HG03139 (cell line): ENCODE measurements around the gene TYSND1.
"Not testable (repeated sequence)": the region's sequence is repeated elsewhere in the genome, so short reads cannot be mapped to it uniquely, and the experiment has no call there.

Experiments used
- ATAC-seq: cut with Tn5 transposase; IDR thresholded peaks from one replicate; pipeline ENCODE4 v1.9.1; 2021; ENCODE audit not compliant: unreplicated experiment

Gene TYSND1, protein sequence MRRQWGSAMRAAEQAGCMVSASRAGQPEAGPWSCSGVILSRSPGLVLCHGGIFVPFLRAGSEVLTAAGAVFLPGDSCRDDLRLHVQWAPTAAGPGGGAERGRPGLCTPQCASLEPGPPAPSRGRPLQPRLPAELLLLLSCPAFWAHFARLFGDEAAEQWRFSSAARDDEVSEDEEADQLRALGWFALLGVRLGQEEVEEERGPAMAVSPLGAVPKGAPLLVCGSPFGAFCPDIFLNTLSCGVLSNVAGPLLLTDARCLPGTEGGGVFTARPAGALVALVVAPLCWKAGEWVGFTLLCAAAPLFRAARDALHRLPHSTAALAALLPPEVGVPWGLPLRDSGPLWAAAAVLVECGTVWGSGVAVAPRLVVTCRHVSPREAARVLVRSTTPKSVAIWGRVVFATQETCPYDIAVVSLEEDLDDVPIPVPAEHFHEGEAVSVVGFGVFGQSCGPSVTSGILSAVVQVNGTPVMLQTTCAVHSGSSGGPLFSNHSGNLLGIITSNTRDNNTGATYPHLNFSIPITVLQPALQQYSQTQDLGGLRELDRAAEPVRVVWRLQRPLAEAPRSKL

DNA sequence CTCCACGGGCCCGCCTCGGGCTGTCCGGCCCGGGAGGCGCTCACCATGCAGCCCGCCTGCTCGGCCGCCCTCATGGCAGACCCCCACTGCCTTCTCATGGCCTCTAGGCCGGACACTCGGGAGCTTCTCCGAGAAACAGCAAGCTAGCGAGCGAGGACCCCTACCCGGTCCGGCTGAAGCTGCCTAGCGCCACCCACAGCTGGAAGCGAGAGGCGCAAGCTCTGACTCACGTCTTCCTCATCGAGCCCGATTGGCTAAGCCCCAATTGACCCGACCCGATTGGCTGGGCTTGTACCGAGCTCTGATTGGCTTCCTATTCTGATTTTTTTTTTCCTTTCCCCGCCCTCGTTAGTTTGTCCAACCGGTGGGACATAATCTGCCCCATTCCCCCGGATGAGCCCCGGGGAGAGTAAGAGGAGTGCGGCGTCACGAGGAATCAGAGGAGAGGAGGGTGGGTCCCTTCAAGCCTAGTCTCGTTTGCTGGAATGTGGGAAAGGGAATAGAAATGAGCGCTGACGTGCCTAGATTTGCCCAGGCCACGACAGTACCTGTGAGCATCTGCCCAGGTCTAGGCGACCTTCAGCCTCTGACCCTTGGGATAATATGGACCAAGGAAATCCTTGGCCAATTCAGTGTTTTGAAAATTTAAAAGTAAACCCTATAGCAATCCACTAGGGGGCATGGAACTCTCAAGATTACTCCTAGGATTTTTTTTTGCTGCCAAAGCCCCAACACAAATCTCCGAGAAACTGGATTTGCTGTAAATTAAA, at the start of gene TYSND1:
Gene TYSND1, minus strand, starts transcription at position 212 of the 770 bp plus-strand sequence. Its CDS starts 114 bp downstream, at position 98.
- peak; percentile 91 for ATAC-seq

DNA sequence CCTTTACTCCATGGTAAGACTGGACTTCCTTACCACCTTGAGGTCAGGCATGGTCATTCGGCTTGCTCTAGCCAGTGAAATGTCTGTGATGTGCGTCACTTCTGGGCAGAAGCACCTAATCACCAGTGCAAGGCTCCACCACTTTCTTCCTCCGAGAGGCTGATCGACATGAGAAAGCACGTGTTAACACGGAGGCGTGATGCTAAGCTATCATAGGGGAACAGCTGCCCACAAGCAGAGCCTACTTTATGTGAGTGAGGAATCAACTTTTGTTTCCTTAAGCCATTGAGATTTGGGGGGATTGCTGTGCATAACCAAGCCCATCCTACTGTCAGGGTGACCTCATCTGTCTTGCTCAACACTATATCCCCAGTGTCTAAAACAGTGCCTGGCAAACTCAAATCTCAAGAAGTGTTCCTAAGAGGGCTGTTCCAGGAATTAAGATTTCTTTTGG, 46.9 kb upstream of the TYSND1 start:
- ATAC-seq: no peak

DNA sequence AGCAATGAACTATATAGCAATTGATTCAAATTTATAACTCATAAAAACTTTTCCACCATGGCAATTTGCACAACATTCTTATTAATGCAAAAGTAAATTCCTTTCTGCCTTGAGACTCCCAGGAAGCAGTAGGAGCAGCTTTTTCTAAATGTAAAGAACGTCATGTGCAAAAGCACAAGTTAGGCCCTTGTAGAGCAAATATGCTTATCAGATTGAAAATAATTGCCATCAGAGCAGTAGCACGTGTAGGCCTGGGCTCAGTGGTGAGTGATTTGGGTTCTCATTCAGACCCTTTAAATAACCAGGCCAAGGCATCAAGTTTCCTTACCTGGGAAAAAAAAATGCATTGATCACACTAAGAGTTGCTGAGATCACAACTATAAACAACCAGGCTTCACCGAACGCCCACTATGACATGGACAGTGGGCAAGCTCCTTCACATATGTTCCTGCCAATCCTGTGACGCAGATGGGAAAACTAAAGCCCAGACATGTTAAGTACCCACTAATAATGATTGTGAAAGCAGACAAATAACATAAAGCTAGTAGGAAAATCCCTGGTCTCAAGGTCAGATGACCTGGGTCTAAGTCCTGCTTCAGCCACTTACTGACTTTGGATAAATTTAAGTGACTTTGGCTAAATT, 45.9 kb upstream of the TYSND1 start:
- ATAC-seq: no peak

DNA sequence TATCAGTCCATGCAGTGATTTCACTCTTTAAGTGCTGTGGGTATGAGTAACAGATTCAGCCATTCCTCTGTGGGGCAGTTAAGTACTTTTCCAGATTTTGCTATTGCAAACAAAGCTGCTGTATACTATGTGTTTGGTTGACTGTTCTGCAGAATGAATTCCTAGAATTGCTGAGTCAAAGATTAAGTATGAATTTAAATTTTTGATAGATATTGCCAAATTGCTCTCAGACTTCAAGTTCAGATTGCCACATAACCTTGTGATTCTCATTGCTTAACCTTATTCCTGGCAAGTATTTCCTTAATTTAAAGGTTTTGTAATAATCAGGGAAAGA, 45.4 kb upstream of the TYSND1 start:
- ATAC-seq: no peak

DNA sequence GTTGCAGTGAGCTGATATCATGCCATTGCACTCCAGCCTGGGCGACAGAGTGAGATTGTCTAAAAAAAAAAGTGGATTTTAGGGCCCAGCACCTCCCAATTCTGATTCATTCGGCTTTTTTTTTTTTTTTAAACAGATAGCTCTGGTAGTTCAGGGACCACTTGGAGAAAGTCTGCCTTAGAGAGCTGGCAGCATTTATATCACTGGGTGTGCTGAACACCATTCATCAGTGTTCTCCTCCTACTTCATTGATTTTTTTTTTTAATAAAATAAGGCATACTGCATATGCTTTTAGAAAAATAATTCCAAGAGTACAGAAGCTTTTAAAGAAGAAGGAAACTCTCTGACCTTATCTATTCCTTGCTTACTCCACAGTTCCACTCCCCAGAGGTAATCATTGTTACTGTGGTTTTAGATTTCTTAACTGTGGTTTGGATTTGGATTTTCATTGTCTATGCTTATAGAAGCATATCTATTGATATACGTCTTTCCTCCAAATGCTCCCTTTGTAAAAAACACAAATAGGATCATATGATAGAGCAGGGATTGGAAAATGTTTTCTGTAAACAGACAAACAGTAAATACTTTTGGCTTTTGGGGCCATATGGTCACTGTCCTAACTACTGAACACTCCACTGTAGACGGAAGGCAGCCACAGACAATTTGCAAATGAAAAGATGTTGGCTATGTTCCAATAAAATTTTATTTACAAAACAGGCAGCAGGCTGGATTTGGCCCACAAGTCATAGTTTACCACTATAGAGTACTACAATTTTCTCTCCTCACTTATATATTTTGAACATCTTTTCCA, 44.9 kb upstream of the TYSND1 start:
- no peak for ATAC-seq

DNA sequence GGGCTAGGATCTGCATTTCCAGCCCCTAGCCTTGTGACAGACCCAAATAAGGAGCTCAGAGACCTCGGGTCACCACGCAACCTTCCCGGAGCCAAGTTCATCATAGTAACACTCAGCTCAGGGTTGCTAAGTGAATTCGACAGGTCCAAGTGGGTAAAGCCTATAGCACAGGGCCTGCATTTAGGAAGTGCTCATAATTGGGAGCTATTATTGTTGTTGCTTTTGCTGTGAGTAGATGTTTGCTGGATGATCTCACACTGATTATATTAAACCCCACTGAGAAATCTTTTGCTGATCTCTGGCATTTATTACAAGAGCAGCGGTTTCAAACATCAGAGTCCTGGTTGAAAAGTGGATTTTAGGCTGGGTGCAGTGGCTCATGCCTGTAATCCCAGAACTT, 44.1 kb upstream of the TYSND1 start:
- no peak for ATAC-seq

DNA sequence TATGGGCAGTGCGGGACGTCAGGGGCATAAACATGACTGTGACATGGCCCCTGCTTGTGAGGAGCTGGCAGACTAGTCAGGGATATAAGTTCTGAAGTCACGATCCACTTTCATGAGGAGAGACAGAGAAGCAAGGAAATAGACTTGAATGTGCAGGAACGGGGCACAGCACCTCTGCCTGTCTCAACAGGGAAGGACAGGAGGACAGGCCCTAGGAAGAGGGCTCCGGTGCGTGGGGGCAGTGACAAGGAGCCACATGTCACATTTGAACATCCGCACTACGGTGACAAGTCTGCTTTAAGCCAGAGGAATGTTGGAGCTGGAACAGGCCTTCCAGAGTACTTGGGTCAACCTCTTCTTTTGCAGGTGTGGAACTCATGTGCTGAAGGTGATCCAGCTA, 43.6 kb upstream of the TYSND1 start:
- ATAC-seq: no peak

DNA sequence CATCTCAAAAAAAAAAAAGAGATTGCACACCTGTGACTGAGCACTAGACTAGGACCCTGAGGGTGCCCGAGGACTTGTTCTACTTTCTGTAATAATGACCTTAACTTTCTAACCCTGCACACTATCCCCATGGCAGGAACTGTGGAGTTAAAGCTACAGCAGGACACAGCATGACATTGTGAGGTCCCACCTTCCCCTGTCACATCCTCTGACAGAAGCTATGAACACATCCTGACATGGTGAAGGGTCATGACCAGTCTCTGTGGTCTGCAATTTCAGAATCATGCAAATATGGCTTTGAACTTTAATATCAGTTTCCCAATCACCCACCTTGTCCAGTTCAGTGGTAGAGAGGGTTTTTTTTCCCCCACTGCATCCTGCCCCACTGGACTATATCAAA, 42.3 kb upstream of the TYSND1 start:
- ATAC-seq: no peak

DNA sequence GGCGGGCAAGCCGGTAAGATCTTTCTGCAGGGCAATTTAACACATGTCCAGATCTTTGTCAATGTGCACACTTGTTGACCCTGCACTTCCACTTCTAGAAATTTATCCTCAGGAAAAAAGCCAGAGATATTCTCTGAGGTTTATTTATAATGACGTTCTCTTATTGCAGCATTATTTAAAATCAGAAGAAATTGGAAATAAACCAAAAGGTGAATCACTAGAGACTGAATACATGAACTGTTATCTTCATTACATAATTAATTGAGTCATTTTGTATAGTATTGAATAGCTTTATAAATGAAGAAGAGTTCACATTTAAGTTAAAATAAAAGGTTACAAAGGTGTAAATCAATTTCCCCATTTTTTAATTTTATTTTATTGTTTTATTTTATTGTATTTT, 40.1 kb upstream of the TYSND1 start:
- ATAC-seq: no peak

DNA sequence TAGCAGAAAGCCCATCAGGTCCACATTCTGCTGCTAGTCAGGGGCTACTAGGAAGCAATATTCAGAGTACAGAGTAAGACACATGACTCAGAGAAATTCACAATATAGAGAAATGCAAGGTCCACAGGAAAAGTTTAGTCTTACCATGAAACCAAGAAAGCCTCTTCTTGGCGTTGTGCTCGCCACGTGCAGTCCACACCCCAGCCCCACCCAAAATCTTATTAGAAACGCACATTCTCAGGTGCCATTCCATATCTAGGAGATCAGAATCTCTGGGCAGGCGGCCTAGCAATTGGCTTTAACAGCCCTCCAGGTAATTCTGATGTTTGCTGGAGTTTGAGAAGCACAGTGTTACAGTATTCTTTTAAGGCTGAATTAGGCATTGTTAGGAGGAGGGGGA, 39.6 kb upstream of the TYSND1 start:
- no peak for ATAC-seq

DNA sequence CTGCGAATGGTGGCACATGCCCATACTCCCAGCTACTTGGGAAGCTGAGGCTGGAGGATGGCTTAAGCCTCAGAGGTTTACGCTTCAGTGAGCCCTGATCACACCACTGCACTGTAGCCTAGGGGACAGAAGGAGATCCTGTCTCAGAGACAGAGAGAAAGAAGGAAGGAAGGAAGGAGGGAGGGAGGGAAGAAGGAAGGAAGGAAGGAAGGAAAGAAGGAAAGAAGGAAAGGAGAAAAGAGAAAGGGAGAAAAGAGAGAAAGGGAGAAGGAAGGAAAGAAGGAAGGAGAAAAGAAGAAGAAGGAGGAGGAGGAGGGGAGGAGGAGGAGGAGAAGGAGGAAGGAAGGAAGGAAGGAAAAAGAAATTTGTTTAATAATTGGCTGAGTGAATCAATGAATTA, 36.8 kb upstream of the TYSND1 start:
- ATAC-seq: no peak

DNA sequence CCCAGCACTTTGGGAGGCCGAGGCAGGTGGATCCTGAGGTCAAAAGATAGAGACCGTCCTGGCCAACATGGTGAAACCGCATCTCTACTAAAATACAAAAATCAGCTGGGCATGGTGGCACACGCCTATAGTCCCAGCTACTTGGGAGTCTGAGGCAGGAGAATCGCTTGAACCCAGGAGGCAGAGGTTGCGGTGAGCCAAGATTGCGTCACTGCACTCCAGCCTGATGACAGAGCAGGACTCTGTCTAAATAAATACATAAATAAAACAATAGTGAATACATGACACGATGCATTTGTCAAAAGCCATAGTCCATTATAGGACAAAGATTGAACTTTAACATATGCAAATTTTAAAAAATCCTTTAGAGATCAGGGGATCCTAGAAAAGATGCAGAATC, 32.7 kb upstream of the TYSND1 start:
- ATAC-seq: not testable (repeated sequence)

DNA sequence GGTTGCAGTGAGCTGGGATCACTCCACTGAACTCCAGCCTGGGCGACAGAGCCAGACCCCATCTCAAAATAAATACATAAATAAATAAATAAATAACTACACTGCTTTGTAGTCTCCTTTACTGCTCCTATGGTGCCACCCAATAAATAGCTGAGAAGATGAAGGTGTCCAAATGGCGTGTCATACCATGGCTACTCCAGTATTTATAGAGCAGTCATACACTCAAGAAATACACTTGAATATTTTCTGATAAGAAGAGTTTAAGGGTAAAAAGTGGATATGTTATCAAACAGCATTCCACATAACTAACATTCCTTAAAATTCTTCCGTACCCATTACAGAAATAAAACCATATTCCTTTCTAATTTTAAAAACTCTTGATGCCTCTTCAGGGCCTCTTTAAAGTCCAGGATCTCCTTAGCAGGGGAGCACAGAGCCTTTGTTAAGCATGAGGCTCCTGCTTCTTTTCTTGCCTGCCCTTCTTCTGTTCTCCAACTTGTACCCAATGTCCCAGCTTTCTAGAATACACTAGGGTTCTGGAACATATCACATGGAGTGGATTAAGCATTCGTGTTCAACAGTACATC, 31.7 kb upstream of the TYSND1 start:
- no peak for ATAC-seq

DNA sequence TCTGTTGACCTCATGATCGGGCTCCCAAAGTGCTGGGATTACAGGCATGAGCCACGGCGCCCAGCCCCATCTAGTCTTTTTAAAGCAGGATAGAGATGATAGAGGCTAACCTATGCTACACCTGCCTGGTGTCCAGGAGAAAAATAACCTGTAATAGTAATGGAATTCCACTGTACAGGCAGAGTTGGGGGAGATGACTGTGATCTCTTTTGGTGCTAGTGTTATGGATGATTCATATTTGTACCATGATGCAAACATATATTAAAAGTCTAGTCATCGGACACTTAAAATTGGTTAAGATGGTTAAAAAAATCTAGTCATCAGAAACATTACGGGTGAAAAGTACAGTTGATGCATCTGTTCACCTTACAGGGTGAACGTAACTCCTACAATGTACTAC, 29.9 kb upstream of the TYSND1 start:
- ATAC-seq: no peak

DNA sequence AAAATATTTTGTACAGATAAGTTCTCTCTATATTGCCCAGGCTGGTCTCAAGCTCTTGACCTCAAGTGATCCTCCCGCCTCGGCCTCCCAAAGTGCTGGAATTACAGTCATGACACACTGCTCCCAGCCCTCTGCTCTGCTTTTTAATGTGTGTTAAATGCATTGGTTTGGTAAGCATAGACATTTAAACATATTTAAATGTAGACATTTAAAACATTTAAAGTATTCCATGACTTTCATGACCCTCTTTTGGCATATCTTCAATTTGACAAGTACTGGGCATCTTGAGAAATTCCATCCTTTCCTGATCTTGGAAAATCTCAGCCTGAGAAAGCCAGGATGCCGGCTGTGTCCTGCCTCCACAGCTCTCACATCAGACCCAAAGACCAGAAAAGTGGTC, 29.0 kb upstream of the TYSND1 start:
- no peak for ATAC-seq

DNA sequence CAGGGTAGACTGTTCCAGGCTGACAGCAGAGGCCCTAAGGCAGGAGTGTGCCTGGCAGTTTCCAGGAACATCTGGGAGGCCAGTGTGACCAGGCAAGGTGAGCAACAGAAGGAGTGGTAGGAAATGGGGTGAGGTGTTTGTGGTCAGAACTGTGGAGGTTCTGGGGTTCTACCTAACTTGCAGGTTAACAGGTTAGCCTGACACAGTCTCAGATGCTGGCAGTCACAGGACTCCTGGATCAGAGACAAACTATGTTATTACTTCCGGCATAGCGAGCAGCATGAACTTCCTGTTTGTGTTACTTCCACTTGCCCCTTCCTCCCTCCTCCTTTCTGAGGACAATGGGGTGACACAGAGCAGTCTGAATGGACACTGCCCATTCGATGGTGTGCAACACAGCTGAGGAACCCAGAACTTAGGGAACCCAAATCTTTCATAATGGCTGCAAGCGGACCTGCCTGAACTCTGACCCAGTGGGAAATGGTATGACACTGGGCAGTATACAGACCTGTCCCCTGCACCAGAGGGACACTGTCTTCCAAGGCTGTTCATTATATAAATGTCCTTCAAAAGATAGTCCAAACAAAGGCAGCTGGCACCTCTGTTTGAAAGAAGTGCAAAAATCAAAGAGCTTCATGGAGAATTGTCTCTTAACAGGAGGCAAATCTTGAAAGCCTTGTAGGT, 27.7 kb upstream of the TYSND1 start:
- no peak for ATAC-seq

DNA sequence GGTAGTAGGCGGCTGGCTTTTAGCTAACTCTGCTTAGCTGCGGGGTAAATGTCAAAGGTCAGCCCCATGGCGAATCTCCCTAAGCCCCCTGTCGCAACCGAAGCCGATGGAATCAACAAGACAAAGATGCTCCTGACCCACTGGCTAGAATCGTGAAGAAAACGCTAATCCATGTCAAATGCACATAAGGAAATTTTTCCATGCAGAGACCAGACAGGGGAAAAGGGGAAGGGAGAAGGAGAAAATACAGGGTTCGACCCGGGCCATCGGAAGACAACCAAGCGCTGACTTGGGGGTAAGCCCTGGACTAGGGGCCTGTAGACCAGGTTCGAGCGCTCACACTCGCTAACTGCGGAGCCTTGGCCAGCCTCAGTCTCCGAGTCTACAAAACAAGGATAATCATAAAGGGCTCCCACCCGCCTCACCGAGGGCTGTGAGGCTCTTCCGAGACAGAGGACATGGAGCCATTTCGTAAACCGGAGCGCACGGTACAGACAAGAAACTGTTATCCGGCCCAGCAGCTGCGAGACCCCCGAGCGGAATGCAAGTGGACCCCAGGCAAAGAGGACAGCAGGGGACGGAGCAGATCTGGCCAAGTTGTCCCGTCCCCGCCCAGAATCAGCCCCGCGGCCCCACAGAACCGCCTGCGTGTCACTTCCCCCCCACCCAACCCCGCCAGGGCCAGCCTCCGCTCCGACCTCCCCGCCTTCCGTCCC, 23.3 kb upstream of the TYSND1 start:
- ATAC-seq: peak; percentile 19

DNA sequence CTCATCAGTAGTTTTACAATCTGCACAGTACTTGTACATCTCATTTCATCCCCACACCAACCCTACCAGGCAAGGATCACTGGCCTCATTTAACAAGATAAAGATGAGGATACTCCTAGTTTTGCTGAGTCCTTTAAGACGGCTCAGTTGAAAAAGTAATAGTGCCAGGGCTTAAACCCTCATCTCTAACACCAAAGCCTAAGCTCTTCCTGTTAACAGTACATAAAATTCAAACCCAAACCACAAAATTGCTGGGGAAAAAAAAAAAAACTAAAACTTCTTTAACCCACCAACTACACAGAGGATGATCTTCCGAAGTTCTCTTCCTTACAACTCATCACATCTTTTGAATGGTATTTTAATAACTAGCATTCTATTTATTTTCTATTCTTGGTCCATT, 22.5 kb upstream of the TYSND1 start:
- no peak for ATAC-seq

DNA sequence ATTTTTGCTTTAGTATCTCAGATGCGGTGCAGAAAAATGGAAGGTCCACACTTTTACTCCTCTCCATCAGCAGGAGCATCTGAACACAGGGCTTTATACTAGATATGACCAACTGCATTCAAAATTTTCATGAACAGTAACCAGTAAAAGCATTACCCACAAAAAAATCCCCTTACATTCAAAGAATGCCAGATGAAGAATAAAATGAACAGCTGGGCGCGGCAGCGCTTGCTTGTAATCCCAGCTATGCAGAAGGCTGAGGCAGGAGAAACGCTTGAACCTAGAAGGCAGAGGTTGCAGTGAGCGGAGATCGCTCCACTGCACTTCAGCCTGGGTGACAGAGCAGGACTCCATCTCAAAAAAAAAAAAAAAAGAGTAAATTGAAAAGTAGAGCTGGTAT, 20.7 kb upstream of the TYSND1 start:
- ATAC-seq: no peak
